GM12874 (cell line): ENCODE measurements around the gene CCDC28B.

Source experiments
- TF ChIP-seq, protein P1 (sequence below): IDR thresholded peaks from 2 replicates; pipeline ENCODE4 v1.5.1; 2011; ENCODE audit warnings: low read depth, mild to moderate bottlenecking, control low read depth, low read length, moderate library complexity; ENCODE audit not compliant: insufficient read depth

CCDC28B gene

DNA sequence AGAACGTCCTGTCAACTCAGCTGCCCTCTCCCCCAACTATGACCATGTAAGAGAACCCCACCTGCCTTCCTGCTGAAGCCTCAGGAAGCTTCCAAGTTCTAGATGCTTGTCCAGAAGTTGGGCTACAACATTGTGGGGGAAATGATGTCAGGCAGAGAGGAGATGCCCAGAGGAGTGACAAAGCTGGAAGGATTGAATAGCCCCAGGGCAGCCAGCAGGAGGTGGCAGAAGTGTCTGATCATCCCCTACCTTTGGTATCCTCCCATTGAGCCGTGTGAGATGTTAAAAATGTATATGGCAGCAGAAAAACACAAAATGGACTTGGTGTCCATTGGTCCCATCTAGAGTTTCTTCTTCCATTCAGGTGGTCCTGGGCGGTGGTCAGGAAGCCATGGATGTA lies 28.4 kb downstream of the CCDC28B start:
- TF ChIP-seq, protein P1, sequence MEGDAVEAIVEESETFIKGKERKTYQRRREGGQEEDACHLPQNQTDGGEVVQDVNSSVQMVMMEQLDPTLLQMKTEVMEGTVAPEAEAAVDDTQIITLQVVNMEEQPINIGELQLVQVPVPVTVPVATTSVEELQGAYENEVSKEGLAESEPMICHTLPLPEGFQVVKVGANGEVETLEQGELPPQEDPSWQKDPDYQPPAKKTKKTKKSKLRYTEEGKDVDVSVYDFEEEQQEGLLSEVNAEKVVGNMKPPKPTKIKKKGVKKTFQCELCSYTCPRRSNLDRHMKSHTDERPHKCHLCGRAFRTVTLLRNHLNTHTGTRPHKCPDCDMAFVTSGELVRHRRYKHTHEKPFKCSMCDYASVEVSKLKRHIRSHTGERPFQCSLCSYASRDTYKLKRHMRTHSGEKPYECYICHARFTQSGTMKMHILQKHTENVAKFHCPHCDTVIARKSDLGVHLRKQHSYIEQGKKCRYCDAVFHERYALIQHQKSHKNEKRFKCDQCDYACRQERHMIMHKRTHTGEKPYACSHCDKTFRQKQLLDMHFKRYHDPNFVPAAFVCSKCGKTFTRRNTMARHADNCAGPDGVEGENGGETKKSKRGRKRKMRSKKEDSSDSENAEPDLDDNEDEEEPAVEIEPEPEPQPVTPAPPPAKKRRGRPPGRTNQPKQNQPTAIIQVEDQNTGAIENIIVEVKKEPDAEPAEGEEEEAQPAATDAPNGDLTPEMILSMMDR = no peak

DNA sequence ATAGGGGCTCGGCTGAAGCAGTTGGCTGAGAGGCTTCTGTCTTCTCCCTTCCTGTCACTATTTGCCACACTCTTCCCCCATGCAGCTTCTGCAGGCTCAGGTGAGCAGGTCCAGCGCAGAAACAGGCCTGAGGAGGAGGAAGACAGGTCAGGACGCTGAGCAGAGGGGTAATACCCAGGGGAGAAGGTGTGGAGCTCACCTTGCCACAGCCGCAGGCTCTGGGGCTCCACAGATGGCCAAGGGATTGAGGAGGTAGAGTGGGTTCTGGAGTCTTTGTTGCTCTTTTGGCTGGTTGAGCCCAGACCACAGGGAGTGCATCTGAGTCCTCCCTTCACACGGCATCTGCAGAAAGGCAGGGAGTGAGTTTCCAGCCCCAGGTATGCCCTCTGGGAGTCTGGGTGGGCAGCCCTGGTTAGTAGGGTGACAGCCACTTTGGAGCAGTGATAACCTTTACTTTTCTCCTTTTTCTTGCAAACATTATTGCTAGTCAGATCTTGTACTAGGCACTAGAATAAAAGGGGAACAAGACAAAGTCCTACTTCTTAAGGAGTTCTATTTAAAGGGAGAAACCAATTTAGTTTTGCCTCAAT lies 31.5 kb downstream of the CCDC28B start:
- TF ChIP-seq, protein P1 = no peak

DNA sequence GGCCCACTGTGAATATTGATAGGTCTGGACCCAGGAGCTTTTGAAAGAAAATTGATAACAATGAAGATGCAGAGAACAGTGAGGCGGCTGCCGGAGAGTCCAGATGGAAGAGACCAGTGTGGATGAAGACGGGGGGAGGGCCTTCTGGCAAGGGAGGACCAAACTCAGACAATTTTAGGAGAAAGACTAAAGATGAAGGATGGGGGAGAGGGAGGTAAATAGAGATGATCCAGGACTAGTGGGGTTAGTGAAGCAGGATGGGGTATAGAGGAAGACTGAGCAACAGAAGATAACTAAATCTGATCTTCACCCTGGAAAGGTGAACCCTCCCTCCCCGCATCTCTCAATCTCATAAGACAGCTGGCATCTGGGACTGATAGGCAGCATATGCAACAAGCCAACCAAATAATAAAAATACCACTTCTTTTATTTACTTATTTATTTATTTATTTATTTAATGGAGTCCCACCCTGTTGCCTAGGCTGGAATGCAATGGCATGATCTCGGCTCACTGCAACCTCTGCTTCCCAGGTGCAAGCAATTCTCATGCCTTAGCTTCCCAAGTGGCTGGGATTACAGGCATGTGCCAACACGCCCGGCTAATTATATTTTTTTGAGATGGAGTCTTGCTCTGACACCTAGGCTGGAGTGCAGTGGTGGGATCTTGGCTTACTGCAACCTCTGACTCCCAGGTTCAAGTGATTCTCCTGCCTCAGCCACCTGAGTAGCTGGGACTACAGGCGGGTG lies 32.3 kb downstream of the CCDC28B start:
- TF ChIP-seq, protein P1 = no peak

DNA sequence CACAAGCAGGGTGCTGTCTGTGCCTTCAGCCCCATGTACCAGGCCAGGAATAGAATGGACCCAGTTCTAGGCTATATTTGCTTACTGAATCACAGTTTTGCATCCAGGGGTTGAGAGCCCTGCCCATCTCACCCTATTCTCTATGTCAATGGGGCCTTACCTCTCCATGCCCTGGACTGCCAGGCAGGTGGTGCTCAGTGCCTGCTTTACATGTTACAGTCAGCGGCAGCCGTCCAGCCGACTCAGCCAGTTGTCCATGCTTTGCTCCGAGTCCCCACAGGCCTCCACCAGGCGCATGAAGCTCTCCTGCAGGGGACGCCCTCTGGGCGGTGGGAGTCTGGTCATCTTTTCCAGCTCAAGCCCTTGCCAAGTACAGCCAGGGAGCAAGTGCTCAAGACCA lies 34.4 kb downstream of the CCDC28B start:
- TF ChIP-seq, protein P1 = no peak

DNA sequence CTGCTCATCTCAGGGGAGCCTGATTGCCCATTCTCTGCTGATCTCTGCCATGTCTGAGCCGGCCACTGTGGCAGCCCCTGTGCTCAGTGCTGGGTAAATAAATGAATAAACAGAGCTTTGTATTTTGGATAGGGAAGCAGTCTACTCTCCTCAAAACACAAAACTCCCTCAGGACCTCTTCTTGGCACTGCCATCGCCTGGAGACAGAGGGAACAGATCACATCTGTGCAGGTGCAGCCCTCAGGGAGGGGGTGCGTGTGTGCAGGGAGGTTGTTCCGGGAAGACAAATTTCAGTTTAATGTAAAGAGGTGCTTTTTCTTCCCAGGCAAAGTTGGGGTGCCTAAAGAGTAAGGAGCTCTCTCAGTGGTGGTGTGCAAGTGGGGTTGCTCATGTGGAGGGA lies 38.9 kb downstream of the CCDC28B start:
- TF ChIP-seq, protein P1 = no peak

DNA sequence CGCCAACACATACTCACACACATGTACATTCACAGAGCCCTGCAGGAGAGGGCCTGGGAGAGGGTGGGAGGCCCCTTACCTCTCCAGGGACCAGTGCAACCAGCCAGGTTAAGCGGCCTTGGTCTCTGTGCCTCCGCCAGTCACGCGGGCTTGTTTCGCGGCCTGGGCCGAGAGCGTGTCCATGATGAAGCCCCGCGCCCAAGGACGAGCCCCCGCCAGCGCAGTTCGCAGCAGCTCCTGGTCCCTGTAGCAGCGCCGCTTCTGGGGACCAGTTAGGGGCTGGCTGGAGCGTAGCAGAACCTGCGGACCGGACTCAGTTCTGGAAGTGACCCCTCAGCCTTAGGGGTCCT lies 39.4 kb downstream of the CCDC28B start:
- TF ChIP-seq, protein P1 = no peak

DNA sequence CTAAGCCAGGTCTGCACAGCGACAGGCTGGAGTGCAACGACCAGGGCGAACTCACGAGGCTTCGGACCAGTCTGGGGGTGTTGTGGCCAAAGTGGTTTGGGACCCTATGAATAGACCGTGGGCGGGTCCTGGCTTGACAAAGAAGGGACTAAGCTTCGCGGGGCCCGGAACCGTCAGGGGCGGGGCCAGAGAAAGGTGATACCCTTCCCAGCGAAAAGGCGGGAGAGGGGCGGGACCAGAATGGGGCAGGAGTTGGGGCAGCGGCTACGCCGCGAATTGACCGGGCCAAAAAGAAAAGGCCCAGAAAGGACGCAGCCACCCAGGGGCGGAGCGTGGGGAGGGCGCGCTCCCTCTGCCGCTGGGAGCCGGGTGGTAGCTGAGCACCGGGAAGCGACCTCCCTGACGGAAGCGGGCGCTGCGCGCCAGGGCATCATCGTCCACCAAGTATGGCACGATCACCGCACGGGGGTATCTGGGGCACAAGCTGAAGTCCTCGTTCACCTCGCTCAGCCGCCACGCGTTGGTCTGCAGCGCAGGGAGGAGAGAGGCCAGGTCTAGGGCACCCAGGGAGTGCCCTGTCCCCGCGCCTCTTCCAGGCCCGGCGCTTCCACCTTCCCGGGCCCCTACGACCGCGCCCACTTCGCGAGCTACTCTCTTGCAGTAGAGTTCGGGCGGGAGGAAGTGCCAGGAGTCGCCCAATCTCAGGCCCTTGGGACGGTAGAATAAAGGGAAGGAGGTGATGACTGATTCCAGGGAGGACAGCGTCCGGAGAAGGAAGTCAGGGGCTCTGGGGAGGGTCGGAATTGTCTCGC lies 40.0 kb downstream of the CCDC28B start:
- TF ChIP-seq, protein P1 = peak; percentile 34; the same call in 1 of the 2 replicates
